ENCODE data around the gene GARS1.
"Not testable (repeated sequence)": the region's sequence is repeated elsewhere in the genome, so short reads cannot be mapped to it uniquely, and the experiment has no call there.

The GARS1 gene

DNA sequence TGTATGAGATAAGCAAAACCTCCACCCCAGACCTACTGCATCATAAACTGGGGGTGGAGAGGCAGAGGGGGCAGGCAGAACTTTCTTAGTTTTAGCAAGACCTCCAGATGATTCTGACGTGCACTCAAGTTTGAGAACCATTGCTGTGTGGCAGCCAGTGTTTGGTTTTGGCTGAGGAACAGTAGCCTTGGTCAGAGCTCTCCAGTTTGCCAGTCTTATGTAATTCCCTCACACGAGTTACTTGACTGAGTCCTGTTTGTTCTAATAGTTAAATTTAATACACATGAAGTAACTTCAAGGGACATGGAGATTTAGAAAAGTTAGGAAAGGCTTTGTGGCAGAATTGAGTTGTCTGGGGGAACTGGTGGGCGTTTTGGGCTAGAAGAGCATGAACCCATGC is 38.5 kb downstream of the GARS1 start:
- no peak for DNase-seq

DNA sequence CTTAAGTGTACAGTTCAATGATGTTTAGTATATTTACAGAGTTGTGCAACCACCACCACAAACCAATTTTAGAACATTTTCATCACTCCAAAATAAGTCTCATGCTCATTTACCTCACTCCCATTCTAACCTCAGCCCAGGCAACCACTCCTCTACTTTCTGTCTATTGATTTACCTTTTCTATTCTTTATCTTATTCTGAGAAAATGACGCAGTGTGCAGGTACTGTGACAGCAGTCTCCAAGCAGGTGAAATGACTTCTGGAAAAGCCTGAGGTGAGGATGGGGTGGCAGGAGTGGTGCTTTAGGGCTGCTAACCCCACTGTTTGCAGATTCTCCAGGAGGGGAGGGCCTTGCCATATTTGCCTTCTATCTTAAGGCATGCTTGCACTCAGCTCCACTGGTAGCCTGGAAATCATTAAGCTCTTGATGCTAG is 39.5 kb downstream of the GARS1 start:
- no peak for DNase-seq

DNA sequence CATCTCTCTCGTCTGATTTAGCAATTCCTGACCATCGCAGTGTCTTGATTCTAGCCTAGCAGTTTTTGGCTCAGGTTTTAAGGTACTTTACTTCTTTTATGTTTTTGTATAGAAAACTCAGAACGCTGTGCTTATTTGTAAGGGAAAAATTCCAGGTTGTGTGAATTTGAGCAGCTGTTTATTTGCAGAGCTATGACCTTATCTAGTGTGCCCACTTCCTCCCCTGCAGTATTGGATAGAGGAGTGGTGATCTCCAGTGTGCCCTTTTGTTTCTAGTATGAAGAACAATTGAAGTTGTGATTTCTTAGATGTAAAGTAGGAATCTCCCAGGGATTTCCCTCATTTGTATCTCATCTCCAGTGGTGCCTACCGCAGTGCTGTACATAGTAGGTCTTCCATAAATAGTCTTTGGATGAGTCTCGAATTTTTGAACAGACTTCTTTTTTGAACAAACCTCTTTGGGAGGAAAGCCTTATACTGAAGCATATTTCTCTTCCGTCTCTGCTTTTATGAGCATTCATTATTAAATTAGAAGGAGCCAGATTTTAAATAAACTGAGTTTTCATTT is 40.0 kb downstream of the GARS1 start:
- no peak for DNase-seq

DNA sequence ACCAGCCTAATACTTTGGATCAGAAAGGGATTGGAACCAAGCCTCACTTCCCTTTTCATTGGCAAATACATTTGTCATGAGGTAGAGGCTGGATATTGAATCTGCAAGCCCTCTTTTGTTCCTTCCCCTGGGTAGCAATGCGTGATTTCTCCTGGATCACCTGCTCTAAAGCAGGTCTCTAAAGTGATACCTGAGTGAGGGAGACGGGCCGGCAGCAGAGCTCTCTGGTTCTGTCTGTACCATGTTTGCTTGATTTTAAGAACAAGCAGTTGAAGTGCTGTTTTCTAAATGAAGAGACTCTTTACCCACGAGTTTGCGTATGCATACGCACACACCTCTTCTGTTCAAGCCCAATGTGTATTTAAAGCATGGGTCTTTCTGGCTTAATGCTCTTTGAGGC is 41.1 kb downstream of the GARS1 start:
- no peak for DNase-seq

DNA sequence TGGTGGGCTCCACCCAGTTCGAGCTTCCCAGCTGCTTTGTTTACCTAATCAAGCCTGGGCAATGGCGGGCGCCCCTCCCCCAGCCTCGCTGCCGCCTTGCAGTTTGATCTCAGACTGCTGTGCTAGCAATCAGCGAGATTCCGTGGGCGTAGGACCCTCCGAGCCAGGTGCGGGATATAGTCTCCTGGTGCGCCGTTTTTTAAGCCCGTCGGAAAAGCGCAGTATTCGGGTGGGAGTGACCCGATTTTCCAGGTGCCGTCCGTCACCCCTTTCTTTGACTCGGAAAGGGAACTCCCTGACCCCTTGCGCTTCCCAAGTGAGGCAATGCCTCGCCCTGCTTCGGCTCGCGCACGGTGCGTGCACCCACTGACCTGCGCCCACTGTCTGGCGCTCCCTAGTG is 47.6 kb downstream of the GARS1 start:
- DNase-seq = not testable (repeated sequence)

DNA sequence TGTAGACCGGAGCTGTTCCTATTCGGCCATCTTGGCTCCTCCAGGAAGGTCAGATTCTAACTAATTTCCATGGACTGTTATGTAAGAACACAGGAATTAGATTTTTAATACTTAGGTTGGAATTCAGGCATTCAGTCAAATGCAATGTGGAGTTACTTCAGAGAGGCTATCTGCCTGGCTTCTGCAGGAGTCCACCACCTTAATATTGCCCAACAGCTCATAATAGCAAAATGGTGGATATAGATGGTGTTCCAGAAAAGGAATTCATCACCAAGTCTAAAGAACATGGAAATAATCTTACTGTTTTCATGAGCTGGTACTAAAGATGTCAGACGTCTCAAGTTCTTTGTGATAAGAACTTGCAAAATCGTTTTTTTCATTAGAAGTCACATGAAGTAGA is 48.1 kb downstream of the GARS1 start:
- DNase-seq = no peak

DNA sequence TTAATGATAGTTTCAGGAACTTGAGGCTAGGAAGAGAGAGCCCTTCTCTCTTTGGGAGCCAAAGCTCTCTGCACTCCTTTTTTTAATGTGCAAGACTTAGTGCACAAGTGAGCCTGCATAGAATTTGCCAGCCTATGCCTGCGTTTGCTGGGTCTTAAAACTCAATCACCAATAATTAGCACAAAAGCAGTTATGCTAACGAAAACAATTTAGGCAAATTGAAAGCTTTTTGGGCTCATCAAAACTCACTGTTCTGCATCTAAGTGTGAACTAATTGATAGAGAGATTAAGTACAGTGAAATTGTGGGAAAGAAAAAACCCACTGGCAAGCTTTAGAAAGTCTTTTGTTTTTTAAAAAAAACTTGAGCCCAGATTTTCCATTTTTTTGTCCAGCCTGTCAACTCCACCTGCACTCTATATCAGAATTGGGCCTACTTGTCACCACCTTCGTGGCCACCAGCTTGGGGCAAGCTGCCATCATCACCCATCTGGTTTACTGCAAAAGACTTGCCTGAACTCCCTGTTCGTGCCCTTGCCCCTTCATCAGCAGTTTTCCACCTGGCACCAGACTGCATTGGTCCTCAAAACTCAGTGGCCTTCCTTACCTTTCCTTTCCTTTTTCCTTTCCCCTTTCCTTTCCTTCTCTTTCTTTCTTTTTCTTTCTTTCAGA is 49.7 kb downstream of the GARS1 start:
- peak; percentile 44 for DNase-seq

DNA sequence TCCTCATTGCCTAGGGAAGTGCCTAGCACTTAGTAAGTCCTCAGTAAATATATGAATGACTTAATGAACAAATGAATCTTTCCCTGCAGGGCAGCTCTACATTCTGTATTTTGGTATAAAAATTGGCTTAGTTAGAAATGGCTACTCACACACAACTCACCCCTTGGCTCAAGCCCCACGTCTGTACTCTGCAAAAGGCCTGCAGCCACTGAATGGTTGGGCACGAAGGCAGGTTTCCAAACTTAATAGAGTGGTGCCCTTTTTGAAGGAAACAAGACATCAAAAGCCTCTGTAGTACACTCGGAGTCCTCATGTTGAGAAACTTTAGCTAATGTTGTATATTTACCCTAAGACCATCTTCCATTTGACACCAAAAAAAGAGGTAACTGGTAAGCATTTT is 51.0 kb downstream of the GARS1 start:
- no peak for DNase-seq

DNA sequence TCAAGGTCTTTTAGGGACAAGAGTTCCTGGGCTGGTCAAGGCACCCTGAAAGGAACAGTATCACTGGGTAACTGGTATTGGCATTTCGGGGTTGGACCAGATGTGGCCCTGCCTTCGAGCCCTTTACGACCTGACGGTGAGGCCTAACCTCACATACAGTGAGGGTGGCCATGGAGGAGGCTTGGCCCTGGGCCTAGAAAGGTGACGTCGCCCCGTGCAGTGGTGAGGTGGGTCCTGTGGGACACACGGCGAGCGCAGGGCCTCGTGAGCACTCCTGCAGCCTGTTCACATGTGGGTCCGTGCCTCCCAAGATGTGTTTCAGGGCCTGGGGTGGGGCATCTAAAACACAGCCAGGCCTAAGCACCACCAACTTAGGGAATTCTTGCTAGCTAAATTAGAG is 51.5 kb downstream of the GARS1 start:
- DNase-seq = peak; percentile 50

DNA sequence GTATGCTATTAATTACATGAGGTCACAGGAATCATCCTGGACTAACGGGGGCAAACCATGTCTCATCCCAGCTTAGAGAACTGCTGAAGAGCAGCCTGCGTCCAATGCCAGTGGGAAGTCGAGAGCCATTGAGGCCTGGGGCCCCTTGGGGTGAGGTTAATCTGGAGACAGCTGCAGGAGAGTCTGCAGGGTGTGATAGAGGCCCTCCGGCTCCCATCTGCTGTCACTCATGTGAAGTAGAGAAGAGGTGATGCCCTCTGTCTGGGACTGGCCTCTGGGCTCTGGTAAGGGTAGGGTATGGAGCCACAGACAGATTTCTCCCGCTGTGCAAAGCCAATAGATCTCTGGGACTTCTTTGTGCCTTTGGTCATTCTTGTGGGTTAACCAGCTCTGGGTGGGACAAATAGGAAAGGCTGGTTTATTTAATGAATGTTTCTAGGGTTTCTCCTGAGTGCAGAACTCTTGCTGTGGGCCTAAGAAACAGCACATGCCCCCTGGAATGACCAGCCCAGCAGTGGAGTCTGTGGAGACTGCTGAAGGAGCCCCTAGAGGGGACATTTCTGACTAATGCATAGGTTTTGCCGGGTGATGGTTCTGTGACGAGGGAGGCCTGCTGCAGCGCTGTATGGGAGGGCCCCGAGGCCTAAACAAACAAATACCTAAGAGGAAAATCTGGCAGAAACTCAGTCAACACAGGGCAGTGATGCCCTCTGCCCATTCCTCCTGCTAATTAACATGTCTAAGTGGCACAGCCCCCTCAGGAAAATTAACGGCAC is 53.1 kb downstream of the GARS1 start:
- peak; percentile 48 for DNase-seq

DNA sequence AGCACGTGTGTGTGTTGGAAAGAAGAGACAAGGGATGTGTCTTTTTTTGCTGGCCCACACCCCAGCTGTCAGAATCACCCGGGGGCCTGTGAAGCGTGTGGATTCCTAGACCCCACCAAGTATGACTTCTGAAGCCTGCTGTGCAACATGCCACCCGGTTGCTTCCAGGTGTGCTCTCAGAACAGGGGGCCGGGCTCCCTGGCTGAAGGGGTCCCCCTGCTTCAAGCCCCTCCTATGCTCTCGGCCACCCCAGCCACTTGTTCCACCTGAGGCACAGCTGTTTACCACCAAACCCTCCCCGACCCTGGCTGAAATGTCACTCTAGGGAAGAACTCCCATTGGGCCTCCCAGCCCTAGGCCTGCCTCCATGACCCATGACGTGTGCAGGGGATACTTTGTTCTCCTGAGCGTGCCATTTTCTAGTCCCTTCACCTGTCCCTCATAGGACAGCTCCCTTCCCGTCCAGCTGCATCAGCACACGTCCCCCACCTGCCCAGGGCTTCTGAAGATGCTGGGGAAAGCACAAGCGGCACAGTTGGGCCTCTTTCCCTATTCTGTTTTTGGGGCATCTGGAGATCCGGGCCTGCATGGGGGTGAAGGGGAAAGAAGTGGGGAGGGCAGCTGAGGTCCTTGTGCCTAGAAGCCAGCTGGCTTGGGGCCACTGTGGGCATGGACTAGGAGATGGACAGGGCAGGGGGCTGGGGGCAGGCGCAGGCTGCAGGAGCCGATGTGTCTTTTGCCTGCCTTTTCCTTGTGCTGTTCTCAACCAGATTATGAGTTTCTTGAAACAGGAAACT is 54.3 kb downstream of the GARS1 start:
- DNase-seq = peak; percentile 45

DNA sequence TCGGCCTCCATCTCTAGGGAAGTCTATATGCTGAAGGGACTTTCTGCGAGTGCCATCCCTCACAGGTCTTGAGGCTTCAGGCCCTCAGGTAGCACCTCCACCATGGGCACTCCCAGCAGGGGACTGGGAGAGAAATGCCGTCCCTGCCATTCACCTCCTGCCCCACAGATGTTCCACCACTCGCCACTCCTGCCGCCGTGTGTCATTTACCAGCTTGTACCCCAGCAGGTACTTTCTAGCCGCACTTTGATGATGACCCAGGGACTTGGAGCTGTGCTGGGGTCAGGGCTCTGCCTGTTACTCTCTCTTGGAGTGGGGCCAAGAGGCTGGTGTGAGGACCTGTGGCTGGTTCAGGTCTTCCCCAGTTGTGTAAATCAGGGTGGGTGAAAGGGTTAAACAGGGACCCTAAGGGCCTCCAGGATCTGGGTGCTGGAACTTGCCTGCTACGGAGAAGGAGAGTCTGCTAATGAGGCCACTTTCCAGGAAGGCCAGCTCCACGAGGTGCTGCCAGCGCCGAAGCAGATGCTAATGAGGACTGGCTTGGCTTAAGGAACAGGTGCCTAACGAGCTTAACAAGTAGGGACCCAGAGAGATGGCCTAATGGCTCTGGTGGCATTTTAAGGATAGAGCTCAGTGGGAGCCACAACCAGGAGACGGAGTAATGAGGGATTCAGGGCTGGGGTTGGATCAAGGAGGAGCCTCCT is 55.2 kb downstream of the GARS1 start:
- DNase-seq = peak; percentile 42

DNA sequence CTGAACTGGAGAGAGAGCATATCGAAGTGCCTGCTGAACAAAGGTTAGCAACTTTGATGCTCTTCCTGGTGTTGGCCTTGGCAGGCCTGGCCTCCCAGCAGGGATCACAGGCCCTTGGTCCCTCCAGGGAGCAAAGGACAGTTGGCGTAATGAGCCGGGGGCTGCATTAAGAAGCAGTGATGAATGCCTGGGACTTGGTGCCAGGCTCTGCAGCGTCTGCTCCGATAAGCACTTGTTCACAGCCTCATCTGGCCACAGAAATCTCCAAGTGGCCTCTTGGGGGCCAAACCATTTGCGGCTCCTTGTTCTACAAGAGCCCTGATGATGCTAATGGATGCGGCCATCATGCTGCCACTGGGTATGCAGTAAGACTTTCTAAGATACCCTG is 55.7 kb downstream of the GARS1 start:
- peak; percentile 25 for DNase-seq

DNA sequence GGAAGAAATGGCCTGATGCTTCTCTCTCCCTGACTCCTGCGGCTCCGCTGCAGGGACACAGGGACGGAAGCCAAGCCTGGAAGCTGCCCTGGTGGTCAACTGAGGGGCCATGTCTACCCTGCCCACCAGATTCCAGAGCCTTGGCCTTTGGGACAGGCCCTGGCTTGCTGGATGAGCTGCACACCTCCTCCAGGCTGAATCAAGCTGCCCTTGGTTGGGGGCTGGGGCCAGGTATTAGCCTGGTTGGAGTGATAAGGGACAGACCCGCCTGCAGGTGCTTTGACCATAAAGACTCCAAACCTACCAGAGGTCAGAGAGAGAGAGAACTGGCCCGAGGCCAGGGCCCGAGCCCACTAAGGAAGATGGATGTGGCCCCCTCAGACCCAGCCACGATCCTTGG is 57.5 kb downstream of the GARS1 start:
- DNase-seq = peak; percentile 40

DNA sequence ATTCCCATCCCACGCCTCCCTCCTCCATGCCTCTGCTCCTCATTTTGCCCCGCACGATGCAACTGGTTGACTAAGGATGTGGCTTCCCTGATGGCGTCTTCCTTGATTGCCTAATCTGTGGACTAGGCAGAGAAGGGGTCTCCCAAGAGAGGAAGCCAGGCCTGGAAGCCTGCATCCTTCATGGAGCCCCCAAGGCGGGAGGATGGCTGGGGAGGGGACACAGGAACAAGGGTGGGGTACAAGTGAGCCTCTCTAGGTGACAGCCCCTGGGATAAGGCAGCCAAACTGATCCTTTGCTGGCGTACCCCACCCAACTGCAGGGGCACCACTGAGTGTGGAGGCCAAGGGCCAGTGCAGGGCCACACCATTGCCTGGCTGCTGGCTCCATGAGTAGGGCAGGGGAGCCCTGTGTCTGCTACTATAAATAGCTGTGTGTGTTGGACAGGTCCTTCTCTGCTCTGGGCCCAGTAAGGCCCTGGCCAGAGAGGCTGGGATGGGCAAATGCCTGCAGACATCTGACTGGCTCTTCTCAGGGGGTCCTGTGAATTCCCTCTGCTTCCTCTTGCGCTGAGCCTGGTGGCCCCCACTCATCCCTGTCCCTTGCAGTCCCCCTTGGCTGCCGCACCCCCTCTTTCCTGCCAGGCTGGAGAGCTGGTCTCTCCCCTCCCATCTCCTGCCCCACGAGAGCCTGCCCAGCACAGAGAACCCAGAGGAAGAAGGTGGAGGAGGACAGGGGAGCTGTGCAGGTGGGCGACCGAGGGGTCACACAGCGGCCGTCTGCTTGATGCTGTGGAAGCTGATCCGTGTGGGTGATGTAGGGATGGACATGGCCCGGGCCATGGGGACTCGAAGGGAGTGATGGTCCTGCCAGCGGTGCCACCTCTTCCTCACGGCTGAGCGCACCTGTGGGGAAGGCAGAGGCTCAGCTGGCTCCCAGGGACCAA is 58.3 kb downstream of the GARS1 start:
- peak; percentile 39 for DNase-seq

DNA sequence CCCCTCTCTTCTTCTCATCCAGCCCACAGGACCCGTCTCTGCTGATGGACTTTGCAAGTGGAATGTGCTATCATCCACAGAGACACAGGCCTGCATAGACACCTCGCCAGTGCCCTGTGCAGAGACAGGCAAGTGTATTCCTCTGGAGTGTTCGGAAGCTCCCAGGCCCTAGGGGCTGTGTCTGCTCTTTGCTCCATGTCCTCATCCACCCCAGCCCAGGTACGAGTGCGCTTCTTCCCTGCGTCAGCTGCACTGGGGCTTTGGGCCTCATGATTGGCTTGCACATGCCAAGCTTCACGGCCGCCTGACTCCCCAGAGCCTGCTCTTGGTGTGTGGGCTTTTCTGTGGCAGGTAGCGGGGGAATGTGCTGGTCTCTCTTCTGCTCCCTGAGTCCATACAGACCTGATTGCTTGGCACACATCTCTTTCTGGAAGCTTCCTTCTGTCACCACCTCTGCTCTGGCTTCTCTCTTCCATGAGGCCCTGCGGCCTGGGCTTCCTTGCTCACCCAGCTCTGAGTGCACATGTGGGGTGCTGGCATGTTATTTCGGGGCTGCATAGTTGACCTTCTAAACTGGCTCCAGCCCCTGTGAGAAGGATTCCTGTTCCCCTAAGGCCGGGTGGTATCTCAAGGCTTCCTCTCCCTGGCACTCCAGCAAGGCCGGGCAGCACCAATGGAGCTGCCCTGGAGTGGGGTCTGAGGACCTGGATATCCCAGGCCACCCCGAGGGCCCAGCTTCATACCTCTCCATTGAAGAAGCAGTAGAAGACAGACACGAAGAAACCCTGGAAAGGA is 59.8 kb downstream of the GARS1 start:
- DNase-seq = no peak

DNA sequence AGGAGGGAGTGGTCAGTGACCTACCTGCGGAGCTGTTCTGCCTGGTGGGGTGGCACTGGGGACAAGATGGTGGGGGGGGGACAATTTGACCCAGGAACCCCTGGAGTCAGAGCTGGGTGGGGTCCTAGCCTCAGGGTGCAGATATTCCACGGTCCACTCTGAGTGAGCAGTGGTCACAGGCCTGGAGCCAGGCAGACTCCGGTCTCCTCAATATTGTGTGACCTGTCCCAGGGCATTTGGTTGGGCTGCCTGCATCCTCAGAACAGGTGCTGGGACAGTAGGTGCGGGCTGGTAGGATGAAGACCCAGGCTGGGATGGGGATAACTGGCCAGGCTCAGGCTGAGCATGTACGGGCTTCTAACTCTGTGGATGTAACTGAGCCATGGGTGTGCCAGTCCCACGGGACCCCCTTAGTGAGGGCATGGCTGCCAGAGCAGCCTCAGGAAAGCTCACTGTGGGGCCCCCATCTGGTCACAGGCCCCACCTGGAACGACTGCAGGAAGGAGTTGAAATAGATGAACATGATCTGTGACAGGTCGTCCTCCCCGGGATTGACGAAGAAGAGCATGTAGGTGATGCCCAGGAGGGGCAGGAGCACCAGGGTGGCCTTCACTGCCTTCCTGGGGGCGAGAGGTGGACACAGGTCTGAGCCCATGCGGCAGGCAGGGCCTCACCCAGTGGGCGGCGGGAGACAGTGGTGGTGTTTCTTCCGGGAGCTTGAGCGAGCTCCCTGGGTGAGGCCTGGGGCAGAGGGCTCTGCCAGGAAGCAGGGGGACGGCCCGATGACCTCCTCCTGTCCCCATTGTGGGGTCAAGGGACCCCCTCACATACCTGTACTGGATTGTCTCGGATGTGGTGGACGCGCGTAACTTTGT is 60.7 kb downstream of the GARS1 start:
- no peak for DNase-seq

DNA sequence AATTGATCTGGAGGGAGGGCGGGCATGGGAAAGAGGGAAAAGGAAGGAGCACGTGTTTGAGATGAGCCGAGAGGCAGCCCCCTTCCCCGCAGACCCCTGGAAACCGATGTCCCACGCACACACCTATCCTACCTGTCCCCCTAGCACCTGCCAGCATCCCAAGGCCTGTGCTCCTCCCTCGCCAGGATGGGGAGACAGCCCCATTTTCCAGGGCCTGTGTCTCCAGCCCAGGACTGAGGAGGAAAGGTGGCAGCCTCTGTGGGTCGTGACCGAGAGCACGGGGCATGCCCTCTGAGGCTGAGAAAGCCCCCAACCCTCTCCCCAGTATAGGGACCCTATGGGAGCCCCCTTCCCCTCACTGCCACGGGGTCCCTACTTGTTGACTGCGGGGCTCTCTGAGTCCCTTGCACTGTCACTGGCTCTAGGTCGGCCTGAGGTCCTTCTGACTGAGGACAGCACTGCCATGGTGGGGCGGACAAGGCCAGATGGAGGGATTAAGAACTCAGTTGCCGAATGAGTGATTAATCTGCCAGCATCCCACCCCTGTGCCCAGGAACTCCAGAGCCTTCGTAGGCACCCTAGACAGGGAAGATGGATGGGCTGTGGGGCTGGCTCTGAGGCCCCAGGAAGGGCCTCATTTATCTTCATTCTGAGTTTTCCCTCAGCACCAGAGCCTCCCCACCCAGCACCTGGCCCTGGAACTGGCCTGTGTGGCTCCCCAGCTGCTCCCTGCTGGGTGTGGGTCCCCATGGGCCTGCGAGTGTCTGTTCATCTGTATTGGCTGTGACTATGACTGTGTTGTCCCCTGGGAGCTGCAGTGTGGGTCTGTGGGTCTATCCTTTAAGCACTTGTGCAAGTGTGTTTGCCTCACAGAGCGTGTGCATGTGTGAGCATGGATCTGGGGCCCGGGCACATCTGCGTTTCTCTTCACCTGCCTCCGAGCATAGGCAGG is 61.6 kb downstream of the GARS1 start:
- DNase-seq = no peak

DNA sequence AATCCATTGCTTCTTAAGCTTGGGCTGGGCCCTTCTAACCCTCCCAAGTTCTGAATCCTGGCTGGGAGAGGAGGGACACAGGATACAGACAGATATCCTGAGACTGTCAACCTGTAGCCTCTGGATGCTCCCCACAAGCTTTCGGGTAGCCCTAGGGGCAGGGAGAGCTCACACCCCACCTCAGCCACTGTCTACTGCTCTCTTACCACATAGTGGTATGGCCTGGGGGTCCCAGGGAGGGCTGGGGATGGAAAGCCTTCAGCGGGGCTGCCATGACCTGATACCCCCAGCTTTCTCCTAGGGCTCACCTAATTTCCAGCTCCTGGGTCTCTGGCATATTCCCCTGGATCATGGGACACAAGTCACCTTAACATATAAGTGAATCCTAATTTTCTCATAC is 62.5 kb downstream of the GARS1 start:
- DNase-seq = no peak

Data from activated CD8-positive, alpha-beta memory T cell treated with anti-CD3 and anti-CD28 coated beads, Interleukin-2, amount 50 U/mL, for 48 hours (primary cell).